ENCODE measurements around the gene LGR6.
A peak's percentile ranks its signal among the peaks of the same experiment; 100 is the strongest.
"Not testable (repeated sequence)": the region's sequence is repeated elsewhere in the genome, so short reads cannot be mapped to it uniquely, and the experiment has no call there.

Gene LGR6

DNA sequence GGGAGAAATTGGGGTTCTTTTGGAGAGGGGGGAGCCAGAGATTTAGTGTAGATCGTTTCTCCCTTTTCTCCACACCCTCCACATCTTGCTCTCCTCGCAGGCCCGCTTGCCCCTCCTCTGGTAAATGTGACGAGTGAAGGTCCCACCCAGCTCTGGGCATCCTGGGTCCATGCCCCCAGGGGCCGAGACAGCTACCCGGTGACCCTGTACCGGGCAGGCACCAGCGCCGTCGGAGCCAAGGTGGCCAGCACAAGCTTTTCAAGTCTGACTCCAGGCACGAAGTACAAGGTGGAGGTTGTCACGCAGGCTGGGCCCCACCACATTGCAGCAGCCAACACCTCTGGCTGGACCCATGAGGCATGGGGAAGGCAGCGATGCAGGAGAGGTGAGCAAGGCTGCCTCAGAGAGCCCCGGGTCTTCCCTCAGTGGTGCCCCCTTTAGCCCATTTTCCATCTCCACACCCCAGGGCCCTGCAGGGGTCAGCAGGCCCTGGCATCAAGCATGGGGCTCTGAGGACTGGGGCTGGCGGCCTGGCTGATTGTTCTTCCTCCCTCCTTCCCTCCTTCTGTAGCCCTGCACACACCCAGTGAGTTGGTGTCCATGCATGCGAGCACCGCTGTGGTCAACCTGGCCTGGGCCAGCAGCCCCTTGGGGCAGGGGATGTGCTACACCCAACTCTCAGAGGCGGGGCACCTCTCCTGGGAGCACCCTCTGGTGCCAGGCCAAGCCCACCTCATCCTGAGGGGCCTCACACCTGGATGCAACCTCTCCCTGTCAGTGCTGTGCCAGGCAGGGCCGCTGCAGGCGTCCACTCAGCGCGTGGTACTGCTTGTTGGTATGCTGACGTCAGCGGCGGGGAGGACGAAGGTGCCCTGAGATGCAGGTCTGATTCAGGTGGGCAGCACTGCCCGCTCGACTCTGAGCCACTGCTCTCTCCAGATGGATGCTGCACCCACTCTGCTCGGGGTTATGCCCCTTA is 16.4 kb upstream of the LGR6 start:
- no peak overlapping the region for H3K4me2 ChIP-seq (ENCODE audit: low read length)
- H3K36me3 ChIP-seq (ENCODE audit: insufficient read depth, low read length): no peaks in the 10 kb centered on the region
- no peak overlapping the region for H3K9ac ChIP-seq (ENCODE audit: low read length)
- H3K79me2 ChIP-seq (ENCODE audit: insufficient read depth, low read length): no peaks in the 10 kb centered on the region
- TF ChIP-seq, protein P1, sequence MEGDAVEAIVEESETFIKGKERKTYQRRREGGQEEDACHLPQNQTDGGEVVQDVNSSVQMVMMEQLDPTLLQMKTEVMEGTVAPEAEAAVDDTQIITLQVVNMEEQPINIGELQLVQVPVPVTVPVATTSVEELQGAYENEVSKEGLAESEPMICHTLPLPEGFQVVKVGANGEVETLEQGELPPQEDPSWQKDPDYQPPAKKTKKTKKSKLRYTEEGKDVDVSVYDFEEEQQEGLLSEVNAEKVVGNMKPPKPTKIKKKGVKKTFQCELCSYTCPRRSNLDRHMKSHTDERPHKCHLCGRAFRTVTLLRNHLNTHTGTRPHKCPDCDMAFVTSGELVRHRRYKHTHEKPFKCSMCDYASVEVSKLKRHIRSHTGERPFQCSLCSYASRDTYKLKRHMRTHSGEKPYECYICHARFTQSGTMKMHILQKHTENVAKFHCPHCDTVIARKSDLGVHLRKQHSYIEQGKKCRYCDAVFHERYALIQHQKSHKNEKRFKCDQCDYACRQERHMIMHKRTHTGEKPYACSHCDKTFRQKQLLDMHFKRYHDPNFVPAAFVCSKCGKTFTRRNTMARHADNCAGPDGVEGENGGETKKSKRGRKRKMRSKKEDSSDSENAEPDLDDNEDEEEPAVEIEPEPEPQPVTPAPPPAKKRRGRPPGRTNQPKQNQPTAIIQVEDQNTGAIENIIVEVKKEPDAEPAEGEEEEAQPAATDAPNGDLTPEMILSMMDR (IDR thresholded peaks at IDR 0.05; ENCODE audit: low read length): no peak
- no peaks in the 10 kb centered on the region for H3F3A ChIP-seq (ENCODE audit: insufficient read depth, low read length)
- no peak overlapping the region for H2AFZ ChIP-seq (ENCODE audit: low read length)
- H3K4me3 ChIP-seq (ENCODE audit: low read depth, low read length, poor library complexity, severe bottlenecking): no peak overlapping the region
- no peaks in the 10 kb centered on the region for H3K9me2 ChIP-seq (ENCODE audit: low read depth, low read length)
- no peaks in the 10 kb centered on the region for H3K27me3 ChIP-seq (ENCODE audit: insufficient read depth, low read length)
- no peaks in the 10 kb centered on the region for H3K9me3 ChIP-seq (ENCODE audit: low read length)
- peaks cover 12% of the 10 kb centered on the region for H3K4me1 ChIP-seq (ENCODE audit: insufficient read depth, low read length, severe bottlenecking)
- H3K27ac ChIP-seq (ENCODE audit: low read depth, low read length, poor library complexity, severe bottlenecking): no peak overlapping the region
- H4K20me1 ChIP-seq (ENCODE audit: insufficient read depth, low read length): no peaks in the 10 kb centered on the region

DNA sequence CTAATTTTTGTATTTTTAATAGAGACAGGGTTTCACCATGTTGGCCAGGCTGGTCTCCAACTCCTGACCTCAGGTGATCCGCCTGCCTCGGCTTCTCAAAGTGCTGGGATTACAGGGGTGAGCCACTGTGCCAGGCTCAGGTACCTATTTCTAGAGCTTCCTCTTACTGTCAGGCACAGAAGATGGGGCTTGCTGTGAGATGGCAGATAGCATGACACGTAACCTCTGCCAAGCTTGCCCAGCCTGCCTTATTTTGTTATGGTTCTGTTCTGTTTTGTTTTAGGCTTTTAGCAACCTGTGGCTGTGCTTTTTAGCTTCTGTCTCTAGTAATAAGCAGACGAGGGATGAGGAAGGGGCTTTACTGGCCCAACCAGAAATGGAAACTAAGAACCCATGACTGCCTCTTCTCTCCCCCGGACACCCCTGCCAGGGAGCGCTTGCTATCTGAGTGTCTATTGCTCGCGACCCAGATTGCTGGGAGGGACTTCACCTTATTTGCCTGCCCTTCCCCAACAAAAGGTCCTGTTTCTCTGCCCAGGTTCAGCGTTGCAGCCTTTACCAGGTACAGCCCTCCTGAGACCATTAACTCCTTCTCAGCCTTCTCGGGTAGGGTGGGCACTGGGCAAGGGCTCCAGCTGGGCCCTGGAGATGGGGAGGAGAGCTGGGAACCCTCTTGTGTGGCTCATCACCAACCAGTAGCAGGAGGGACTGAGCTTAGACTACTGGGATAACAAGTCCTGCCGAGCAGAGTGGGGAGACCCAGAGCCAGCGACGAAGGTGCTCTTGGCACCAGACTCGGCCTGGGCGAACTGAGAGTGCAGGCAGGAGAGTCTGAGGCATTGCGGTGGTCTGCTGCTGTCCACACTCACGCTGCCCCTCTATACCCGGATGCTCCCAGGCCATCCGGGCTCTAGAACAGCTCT is 13.5 kb upstream of the LGR6 start:
- no peaks in the 10 kb centered on the region for H3K79me2 ChIP-seq (ENCODE audit: insufficient read depth, low read length)
- no peaks in the 10 kb centered on the region for H3K27me3 ChIP-seq (ENCODE audit: insufficient read depth, low read length)
- H3K9me2 ChIP-seq (ENCODE audit: low read depth, low read length): no peaks in the 10 kb centered on the region
- no peaks in the 10 kb centered on the region for H3F3A ChIP-seq (ENCODE audit: insufficient read depth, low read length)
- H3K9ac ChIP-seq (ENCODE audit: low read length): no peak overlapping the region; the same call in 1 of the 2 replicates
- H3K9me3 ChIP-seq (ENCODE audit: low read length): no peaks in the 10 kb centered on the region
- peaks cover 12% of the 10 kb centered on the region for H3K4me1 ChIP-seq (ENCODE audit: insufficient read depth, low read length, severe bottlenecking)
- no peaks in the 10 kb centered on the region for H4K20me1 ChIP-seq (ENCODE audit: insufficient read depth, low read length)
- H3K4me2 ChIP-seq (ENCODE audit: low read length): peak overlapping the region; percentile 49; the same call in 1 of the 2 replicates
- TF ChIP-seq, protein P1 (IDR thresholded peaks at IDR 0.05; ENCODE audit: low read length): no peak
- H2AFZ ChIP-seq (ENCODE audit: low read length): no peak overlapping the region
- H3K36me3 ChIP-seq (ENCODE audit: insufficient read depth, low read length): no peaks in the 10 kb centered on the region
- H3K4me3 ChIP-seq (ENCODE audit: low read depth, low read length, poor library complexity, severe bottlenecking): peak overlapping the region; percentile 4
- H3K27ac ChIP-seq (ENCODE audit: low read depth, low read length, poor library complexity, severe bottlenecking): no peak overlapping the region

DNA sequence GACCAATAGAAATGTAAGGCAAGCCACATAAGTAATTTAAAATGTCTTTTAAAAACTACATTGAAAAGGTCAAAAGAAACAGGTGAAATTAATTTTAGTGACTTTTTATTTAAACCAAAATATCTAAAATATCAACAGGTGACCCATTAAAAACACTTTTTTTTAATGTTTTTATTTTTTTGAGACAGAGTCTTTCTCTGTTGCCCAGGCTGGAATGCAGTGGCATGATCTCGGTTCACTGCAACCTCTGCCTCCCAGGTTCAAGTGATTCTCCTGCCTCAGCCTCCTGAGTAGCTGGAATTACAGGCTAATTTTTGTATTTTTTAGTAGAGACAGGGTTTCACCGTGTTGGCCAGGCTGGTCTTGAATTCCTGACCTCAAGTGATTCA is 12.9 kb upstream of the LGR6 start:
- H3K27ac ChIP-seq (ENCODE audit: low read depth, low read length, poor library complexity, severe bottlenecking); H3K9me2 ChIP-seq (ENCODE audit: low read depth, low read length); H3K4me3 ChIP-seq (ENCODE audit: low read depth, low read length, poor library complexity, severe bottlenecking); H3F3A ChIP-seq (ENCODE audit: insufficient read depth, low read length); H3K79me2 ChIP-seq (ENCODE audit: insufficient read depth, low read length); H2AFZ ChIP-seq (ENCODE audit: low read length); H3K9me3 ChIP-seq (ENCODE audit: low read length); H4K20me1 ChIP-seq (ENCODE audit: insufficient read depth, low read length); H3K36me3 ChIP-seq (ENCODE audit: insufficient read depth, low read length); H3K27me3 ChIP-seq (ENCODE audit: insufficient read depth, low read length); H3K9ac ChIP-seq (ENCODE audit: low read length): not testable (repeated sequence)
- peaks cover 12% of the 10 kb centered on the region for H3K4me1 ChIP-seq (ENCODE audit: insufficient read depth, low read length, severe bottlenecking)
- peak overlapping the region; percentile 49; the same call in 1 of the 2 replicates for H3K4me2 ChIP-seq (ENCODE audit: low read length)

Data from OCI-LY1 (cell line).